GM19043 (cell line): ENCODE measurements around the gene FOXN3.

ENCODE experiments used
- ATAC-seq: cut with Tn5 transposase; IDR thresholded peaks from one replicate; pipeline ENCODE4 v1.9.1; 2021; ENCODE audit warnings: low read depth; ENCODE audit not compliant: unreplicated experiment

FOXN3 gene

GRCh38 chr14:89432226-89432625, 15.2 kb upstream of the FOXN3 start:
- no peak for ATAC-seq

- peak; percentile 92 for ATAC-seq
These were observed 13.6 kb upstream of the FOXN3 start for GRCh38 chr14:89430391-89431236.

- no peak for ATAC-seq
These were observed 12.5 kb upstream of the FOXN3 start for GRCh38 chr14:89429199-89430181.

GRCh38 chr14:89428546-89429198, 11.6 kb upstream of the FOXN3 start:
- no peak for ATAC-seq

DNA sequence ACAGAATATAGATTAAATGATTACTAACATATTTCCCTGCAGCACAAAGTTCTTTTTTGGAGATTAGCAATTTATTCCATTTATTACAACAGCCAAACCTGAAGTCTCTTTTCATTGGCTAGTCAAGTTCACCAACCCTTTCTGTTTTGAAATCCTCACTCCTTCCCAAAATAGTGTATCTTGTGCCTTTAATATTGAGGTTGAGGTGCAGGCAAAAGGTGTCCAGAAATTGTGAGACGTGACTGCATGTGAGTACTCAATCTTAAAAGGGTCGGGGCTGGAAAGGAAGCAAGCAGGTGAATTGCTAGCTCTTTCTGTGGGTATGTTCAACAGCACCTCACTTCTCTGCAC, 11.1 kb upstream of the FOXN3 start:
- ATAC-seq: no peak

- no peak for ATAC-seq
These were observed 10.6 kb upstream of the FOXN3 start for GRCh38 chr14:89427426-89428172.

GRCh38 chr14:89425931-89426330, 8.9 kb upstream of the FOXN3 start:
- peak; percentile 30 for ATAC-seq

DNA sequence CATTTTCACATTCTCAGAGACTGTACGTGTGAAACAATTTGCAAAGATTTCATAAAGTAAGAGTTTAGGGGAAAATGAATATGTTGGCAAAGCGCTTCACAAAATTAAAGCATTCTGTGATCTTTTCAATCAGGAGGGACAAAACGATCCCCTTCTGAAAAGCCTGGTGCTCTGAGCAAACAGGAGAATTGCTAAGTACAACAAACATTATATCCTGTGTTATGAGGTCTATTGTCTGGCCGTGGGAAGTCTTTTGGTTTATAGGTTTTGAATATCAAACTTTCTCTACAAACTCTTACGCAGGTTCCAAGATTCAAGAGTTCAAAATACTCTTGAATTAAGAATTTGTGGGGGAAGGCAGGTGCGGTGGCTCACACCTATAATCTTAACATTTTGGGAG, 7.2 kb upstream of the FOXN3 start:
- no peak for ATAC-seq

- ATAC-seq: no peak
These were observed 5.9 kb upstream of the FOXN3 start for GRCh38 chr14:89422952-89423345.

- no peak for ATAC-seq
These were observed 5.3 kb upstream of the FOXN3 start for GRCh38 chr14:89422181-89422951.

DNA sequence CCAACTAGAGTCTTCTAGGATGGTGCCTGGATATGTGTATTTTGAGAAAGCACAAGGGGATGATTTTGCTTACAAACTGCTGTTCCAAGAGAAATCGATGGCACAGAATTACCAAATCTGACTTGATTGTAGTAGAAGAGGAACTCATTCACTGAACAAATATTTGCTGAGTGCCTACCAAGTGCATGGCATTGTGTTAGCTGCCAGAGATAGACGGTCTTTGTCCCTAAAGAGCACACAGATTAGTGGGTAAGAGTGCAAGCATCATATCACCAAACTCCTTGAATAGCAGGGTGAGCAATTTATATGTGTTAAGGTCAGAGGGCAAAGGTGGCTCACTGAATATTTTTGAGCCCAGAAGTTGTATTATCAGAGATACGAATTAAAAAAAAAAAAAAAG, 3.5 kb upstream of the FOXN3 start:
- no peak for ATAC-seq

GRCh38 chr14:89419973-89420482, 3.0 kb upstream of the FOXN3 start:
- no peak for ATAC-seq

GRCh38 chr14:89418976-89419375, 1.9 kb upstream of the FOXN3 start:
- no peak for ATAC-seq

DNA sequence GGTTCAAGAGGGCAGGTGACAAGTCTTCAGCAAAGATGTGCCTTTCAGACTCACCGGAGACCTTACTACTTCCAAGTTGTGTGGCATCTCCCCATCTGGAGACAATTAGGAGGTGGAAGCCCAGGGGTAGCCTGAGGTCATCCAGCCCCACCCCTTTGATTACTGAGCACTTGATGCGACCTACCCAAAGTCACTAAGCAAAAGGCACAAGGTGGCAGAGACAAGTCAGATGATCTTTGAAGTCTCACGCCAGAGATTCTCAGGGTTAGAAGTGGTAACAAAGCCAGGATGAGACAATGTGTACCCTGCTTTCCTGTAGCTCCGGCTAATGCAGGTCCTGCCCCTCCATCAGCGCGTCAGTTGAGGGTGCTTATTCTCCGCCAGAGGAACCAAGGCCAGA, 1.4 kb upstream of the FOXN3 start:
- ATAC-seq: no peak

DNA sequence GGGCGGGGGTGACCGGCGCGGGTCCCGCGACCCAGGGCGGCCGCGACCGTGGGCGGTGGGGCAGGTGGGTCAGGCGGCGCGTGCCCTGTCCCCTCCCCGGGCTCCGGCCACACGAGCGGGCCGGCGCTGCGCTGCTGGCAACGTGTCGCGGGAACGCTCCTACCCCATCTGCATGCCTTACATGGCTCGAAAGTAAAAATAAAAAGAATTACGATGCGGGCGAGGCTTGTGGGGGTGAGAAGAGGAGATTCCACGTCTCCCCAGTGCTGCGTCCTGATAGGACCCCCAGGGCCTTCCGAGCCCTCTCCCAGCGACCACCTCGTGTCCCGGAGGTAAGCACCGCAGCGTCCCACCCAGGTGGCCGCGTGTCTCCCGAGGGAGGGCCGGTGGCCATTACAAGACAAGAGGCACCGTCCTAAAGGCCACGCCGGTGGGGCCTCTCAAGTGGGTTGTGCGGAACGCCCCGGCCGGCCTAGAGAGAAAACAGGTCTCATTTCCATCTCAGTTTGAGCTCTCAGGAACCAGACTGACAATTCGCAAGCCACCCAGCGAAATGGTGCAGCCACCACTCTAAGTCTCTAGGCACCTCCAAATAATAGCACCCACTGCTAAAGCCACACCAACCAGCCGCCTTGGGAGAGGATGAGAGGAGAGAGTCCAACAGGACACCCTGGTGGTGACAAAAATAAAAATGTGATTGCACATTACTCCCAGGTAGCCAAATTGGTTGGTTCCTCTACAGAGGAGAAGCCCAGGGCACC, 612 bp upstream of the FOXN3 start:
- ATAC-seq: peak; percentile 48

GRCh38 chr14:89416002-89416995, 734 bp downstream of the FOXN3 start:
- ATAC-seq: peak; percentile 89

DNA sequence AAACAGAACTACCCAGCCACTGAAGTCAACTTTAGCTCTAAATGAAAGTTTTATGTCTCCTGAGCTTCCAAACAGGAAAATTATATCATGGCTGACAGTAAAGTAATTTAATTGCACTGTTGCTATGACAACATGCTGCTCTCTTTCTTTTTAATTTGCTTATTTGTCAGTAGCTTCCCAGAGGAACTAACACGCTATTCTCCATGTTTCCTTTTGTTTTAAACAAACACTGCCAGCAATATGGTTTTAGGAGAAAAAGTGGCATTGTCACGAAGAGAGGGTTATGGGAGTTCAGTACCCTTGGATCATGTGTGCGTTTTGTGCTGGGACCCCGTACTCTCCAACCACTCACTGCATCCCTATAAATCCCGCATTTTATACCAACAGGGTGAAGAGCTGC, 1.9 kb downstream of the FOXN3 start:
- ATAC-seq: no peak
